NCI-H2107 treated with DMSO at 0.1 percent for 48 hours (cell line): ENCODE measurements around the gene KITLG.
"Not testable (repeated sequence)": the region's sequence is repeated elsewhere in the genome, so short reads cannot be mapped to it uniquely, and the experiment has no call there.

Source experiments
- DNase-seq: peaks from one replicate; lab custom pipeline; 2025; ENCODE audit not compliant: unreplicated experiment; lab: John Stamatoyannopoulos, UW

The KITLG gene, protein sequence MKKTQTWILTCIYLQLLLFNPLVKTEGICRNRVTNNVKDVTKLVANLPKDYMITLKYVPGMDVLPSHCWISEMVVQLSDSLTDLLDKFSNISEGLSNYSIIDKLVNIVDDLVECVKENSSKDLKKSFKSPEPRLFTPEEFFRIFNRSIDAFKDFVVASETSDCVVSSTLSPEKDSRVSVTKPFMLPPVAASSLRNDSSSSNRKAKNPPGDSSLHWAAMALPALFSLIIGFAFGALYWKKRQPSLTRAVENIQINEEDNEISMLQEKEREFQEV

DNA sequence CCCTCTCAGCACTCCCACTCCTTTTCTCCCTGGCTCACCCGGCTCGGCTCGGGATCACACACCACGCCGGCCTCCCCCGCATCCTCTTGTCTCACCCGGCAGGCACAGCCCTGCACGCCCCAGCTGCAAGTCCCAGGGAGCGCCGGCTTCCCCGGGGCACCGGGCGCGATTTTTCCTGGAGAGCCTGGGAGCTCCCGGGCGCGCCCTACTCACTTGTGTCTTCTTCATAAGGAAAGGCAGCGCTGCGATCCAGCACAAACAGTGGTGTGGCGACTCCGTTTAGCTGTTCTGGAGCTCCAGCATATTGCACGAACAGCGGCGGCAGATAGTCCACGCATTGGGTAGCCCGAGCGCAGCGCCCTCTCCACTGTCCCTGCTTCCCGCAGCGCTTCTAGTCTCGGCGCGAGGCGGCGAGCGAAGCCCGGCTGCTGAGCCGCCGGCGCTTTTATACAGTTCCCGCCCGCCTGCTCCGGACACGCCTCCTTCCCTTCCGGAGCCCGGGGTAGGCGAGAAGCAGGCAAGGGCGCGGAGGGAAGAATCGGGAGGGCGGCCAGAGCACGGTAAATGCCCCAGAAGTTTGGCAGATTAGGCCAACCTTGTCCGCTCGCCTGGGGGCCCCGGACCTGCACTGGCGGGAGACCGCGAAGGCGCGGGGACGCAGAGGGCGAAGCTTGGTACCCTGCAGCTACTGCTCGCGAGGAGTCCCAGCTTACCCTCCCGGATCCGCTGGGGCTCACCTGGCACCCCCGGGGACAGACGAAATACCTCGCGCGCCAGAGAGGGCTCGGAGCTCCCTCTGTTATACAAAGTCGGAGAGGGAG is at the start of gene KITLG:
TSS of gene KITLG (minus strand) at position 421 of the 821 bp plus-strand sequence. CDS start at position 228, 193 bp downstream.
- peak; percentile 84 for DNase-seq

DNA sequence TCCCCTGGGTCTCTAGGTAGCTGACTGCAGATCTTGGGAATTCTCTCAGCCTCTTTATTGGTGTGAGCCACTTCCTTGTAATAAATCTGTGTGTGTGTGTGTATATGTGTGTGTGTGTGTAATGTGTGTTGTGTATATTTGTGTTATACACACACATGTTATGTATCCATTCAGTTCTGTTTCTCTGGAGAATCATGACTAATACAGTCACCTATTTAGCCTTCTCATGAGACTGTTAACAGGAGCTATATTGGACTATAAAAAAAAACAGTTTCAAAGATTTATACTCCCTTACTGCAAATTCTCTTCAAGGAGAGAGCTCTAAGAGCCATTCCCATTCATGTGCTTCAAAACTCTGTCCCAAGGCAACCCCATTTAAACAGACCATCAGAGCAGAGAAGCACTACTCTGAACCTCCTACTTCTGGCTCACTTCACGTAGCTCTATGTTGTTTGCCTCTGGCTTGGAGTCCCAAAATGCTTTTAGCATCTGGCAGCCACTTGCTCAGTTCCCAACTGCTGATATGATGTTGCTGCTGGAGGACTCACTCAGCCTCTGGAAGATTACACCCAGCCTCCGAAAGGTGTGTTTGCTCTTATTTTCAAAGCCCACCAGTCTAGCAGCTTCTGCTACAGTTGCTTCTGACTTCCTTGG is 48.7 kb upstream of the KITLG start:
- DNase-seq: no peak

DNA sequence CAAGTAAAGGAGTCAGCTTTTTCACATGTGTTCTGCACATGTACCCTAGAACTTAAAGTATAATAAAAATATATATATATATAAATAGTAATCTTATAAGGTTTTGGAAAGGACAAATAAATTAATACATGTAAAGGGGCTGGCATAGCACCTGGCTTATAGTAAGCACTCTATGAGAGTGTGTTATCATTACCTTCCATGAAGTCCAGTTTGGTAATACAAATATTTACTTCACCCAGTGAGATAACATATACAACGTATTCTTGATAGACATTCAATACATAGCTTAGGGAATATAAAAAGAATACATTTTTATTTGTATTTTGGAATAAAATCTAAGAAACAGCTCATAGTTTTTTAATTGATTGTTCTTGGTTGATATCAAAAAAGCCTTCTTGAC is 47.8 kb upstream of the KITLG start:
- DNase-seq: not testable (repeated sequence)

DNA sequence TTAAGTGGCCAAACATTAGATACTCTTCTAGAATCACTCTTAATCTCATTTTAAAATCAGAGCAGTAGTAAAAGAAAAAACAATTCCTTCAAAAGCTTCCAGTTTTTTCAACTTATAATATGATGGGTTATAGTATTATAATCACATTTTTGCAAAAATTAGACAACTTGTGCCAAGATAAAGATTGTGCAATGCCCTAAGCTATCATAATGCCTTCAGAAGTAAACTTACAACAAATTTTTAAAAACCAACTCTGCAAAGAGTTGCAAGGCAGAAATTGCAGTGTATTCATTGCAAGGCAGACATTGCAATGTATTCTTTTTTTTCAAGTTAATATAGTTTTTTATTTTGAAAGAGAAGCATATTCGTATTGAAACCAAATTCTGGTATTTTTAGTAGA is 47.2 kb upstream of the KITLG start:
- no peak for DNase-seq

DNA sequence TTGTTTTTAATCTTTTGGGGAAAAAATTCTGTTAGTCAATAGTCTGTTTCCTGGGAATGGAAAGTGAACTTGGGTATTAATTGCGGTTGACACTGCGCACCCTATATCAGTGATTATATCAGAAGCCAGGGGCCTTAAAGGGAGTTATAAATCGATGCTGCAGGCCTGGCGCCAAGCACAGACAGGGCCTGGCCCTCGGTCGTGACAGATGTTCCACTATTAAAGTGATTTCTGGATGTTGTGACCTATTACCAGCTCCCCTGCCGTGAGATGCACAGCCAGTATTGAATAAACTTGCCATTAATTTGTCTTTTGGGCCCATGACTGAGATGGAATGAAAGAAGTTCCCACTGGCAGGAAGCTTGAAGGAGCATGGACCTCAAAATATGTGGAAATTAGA is 45.1 kb upstream of the KITLG start:
- no peak for DNase-seq

DNA sequence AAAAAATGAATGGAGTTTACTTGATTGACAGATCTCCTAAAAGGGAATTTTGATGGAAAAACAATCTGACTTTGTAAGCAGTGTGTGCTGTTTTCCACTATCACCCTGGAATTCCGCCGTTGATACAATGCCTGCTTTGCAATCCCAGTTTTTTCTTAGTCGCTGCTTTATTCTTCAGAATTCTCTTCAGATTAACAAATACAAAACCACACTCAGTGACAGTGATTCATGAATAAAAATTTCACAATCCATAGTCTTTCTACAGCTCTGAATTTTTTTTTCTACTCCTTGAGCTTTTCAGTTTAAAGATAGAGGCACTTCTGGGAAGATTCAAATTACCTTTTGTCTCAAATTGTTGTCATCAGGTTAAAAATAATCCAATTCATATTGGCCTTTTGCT is 44.6 kb upstream of the KITLG start:
- DNase-seq: no peak

DNA sequence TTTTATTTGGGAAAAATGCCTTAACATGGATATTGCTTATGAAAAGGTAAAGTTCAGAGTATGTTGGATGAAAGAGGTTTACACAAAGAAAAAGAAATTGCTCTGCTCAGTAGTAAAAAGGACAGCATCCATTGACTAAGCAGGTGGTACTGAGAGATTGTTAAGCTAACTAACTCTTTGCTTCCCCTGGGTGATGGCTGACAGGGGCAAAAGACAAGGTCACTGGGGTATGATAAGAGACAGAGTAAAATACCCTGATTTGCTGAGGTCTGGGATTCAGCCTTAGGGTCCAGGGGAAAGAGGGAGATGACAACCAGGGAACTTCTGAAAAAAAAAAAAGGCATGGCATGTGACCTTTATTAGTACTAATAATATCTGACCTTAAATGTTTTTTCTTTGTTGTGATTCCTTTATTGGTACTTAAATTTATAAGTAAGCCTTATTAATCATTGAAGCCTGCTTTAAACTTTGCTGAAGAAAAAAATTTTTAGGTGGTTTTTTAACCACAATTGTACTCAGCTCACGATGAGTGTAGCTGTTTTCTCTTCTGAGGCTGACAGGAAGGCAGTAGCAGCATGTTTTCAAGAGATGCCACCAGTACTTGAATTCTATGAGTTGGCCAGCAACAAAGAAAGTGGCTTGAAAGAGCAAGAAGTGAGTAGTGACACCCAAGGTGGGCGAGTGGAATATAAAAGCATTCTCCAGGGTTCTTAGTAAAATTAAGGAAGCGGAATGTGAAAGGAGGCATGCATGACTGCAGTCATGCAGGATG is 43.7 kb upstream of the KITLG start:
- no peak for DNase-seq

DNA sequence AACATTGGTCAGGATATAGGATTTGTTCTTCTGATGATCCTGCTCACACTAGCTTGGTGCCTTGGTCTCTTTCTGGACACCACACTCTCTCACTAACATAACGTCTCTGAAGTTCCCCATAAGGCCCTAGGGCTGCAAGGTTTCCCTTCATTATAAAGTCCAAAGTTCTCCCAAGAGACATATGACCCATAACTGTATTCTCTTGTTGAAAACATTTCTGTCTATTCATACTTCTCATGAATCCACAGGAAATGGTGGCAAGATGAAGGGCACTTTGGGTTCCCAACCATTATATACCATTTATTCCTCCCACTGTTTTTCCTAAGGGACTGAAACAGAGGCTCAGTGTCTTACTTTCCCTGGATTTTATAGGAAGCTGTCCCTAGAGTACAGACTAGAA is 37.1 kb upstream of the KITLG start:
- DNase-seq: no peak

DNA sequence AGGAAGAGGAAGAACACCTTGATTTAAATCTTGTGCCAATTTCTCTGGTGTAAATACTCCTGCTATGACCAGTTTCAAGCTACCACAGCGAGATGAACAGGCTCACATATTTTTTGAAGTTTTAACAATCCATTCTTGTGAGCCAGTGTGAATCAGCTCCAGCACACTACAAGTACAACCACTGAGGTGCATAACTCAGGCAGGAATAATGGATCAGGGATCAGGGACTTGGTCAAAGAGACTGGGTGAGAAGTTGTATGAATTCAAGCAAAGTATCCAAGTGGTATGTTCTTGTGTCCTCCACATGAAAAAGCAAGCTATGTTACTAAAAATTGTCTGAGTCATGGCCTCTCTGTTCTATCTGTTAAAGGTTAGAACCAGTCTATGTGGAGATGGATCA is 35.2 kb upstream of the KITLG start:
- DNase-seq: no peak

DNA sequence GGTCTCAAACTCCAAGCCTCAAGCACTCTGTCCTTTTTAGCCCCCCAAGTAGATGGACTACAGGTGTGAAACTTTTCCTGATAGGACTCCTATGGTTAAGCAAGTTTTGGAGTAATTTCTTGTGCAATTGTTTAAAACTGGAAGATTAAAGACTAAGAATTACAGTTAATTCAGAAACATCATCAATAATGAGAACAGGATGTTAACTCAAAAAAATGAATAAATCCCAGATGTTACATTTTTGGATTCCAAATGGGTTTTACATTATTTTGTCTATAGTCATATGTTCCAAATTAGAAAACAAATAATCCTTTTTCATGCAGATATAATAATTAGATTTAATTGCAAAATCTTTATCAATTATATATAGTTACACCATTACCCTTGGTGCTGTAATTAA is 24.4 kb upstream of the KITLG start:
- DNase-seq: no peak

DNA sequence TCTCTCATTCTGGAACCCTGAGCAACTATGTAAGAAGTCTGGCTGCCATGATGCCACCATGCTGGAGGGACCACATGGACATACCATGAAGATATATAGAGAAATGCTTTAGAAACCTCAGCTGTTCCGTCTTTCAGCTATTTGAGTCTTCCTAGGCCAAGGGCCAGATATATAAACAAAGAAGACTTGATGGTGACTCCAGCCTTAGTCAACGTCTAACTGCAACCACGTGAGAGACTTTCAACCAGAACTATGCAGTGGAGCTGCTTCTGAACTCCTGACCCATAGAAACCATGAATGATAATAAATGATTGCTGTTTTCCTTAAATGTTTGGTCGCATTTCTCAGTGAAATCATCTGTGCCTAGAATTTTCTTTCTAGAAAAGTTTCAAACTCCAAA is 20.0 kb upstream of the KITLG start:
- no peak for DNase-seq

DNA sequence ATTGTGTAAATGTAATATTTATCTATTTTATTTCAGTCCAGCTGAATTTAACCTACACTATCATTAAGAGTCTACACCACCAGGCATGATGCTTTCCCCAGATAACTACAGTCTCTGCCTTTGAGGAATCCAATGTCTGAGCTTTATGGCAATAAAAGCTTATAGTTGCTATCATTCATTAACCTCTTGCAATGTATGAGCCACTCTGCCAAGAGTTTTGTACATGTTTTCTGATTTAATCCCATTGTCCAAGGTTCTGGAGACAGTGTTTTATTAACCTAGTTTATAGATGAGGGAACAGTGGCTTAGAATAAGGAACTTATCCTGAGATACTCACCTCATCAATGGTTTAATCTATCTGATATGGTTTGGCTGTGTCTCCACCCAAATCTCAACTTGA is 17.1 kb upstream of the KITLG start:
- no peak for DNase-seq

DNA sequence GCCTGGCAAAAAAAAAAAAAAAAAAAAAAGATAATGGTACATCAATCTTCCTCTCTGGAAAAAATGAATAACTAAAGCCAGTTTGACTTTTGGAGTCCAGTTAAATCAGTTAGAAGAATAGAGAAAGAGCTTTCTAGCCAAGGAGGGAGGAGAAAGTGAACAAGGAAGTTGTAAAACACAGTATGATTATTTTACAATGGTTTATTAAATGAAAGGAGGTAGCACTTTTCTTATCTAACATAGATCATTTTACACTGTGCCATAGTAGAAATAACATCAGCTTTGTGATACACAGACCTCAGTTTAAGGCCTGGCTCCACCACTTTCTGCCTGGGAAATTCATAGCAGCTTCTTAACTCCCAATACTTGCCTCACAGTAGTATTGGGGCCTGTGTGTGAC is 15.4 kb upstream of the KITLG start:
- DNase-seq: no peak

DNA sequence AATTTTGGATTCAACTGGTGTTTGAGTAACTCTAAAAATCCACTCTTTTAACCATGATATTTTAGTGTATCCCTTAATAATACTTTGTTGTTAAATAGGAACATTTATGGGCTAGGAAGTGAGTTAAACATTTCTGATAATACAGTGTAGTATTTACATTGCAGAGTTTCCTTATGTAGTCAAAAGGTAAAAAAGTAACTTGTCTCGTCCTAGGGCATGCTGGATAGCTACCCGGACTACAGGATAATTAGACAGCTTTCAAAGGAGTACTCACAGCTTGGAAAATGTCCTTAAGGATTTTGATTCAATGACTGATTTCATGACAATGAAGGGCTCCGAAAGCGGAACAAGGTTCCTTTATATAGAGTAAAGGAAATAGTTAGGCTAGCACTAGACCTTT is 14.5 kb upstream of the KITLG start:
- no peak for DNase-seq

DNA sequence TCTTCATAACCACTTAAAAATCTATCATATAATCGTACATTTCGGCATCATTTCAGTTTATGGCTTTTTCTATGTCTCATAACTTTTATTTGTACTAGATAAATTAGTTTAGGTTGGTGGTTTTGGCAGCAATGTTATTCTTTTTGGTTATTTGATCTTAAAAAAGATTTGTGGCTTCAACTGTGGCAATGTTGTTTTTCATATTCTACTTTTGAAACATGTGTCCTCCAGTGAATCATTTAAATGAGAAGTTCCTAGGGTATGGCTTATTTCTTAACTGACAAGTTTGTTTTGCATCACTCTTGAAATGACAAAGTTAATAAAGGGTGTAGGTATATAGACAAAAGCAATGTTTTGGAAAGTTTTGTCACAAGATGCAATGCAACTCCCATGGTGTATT is 11.1 kb upstream of the KITLG start:
- DNase-seq: no peak

DNA sequence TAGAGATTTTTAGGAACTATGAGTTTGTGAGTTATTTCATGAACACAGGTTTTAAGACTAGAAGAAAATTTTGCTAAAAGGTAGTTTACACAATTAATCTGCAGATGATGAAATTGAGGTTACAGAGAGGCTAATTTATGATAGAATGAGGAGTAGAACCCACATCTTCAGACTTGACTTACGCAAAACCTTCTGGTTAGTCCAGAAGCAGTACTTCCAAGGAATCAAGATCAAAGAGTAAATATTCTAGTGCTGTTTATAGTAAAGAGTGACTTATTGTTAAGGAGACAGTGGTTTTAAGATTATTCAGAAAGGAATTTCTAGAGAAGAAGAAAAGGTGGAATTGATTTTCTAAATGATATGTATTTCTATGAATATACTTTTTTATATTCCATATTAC is 10.6 kb upstream of the KITLG start:
- DNase-seq: no peak

DNA sequence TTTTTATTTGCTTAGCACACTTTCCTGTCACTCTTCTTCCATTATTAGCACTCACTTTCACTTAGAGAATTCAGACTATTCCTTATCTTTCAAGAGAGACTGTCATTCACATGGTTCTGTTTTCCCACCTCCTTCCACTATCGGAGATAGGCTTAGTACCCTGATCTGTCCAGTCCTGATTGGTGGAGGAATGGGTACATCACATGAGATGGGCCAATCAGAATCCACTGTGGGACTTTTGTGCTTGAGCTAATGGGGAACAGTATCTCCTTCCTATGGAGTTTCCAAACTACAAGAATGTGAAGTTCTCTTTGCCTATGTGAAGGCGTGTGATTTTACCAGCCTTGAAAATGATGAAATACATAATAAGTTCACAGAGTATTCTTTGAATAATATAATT is 4.8 kb upstream of the KITLG start:
- no peak for DNase-seq

DNA sequence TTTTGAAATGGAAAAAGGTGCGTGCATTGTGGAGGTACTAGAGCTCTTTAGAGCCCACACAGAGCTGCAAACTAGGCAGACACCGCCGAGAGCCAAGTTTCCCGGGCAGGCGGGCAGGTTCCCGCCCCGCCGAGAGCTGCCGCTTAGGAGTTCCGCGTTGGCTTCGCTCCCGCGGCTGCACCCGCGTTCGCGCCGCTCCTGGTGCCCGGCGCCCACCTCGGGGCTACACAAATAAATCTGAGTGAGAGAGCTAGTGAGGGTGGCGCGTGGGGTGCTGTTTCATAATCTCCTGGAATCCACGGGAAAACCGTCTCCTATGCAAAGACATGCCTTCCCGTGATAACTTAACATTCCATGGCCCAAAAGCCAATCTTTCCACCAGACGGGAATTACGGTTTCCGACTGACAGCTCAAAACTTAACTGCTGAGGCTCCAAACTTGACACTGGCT is 645 bp downstream of the KITLG start:
- DNase-seq: peak; percentile 59

DNA sequence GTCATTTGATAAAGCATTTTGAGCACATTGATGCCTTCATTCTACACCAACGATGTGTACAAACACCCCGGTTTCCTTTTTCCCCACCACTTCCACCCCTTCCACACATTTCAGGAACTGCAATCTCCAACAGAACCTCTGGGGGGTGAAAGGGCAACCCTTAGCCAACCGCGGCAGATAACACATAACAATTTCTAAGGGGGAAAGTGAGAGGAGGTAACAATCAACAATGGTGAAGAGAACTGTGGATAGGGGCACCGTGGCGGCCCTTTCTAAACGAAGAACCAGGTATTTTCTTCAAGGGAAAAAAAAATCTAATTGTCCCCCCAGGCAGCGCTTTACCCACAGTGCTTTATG is 1.1 kb downstream of the KITLG start:
- peak; percentile 88 for DNase-seq

DNA sequence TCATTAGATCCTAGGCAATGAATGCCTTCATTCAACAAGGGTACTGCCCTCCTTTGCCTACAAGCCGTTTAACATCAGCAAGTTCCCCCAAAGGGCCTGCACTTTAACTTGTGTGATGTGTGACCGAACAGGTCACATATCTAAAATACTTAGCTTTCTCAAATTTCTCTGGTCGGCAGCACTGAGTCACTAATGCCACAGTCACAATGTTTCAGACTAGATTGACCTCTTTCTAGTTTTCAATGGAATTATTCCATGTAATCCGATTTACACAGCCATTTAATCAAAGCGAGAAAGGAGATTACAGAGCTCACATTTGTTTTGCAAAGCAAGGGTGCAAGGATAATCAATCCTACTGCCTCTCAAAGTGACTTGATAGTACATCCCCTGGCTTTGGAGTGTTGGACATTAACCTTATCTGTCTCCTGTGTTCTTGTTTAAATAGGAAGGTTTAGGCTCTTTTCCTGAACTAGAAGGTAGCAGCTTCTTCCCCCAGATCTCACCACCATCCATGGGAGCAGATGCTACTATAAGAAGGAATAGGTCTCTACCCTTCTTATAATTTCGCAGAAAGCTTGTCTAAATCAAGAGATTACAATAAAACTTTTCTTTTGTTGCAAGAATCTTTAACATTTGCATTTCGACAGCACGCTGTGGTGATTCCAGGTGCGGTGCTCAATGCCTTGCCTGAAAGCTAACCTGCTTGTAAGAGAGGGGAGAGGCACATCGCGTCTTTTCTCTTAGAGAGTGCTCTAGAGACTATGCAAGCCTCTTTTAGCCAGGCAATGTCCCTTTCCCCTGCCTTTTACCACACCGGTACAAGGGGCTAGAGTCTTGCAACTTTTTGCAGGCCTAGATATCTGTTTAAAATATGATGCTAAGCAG is 1.8 kb downstream of the KITLG start:
- peak; percentile 88 for DNase-seq
